HEK293 (cell line): ENCODE measurements around the gene GNAS-AS1.

ENCODE experiments used
- CTCF ChIA-PET: fragments of 350-600 bp; formaldehyde crosslinking; extraction: SDS; loops from one replicate; lab custom pipeline; 2021; ENCODE audit warnings: antibody characterized with exemption; lab: Yijun Ruan, JAX
- POLR2A ChIA-PET: fragments of 300-600 bp; formaldehyde crosslinking; extraction: SDS; loops from one replicate; lab custom pipeline; 2020; ENCODE audit warnings: antibody characterized with exemption, inconsistent platforms; lab: Yijun Ruan, JAX
- H3K27ac ChIP-seq: fragments of 200-500 bp; sonication (Bioruptor generic); 2 replicates; pipeline ENCODE4 v1.5.1; 2014; ENCODE audit warnings: low read depth, low read length, control low read depth, inconsistent platforms; ENCODE audit errors: extremely low read depth
- H3K36me3 ChIP-seq, 2 experiments: fragments of 200-500 bp in 1 of 2; sonication (Bioruptor generic) in 1 of 2; 1 replicate in 1 of 2; 2 replicates in 1 of 2; pipeline ENCODE4 v1.5.1; 2014 to 2017; ENCODE audit warnings: inconsistent platforms in 2 of 2, low read length in 2 of 2; ENCODE audit not compliant: control insufficient read depth in 2 of 2, insufficient read depth in 1 of 2
- H3K4me1 ChIP-seq: fragments of 200-500 bp; sonication (Bioruptor generic); 2 replicates; pipeline ENCODE4 v1.5.1; 2014; ENCODE audit warnings: mild to moderate bottlenecking, low read length, inconsistent platforms; ENCODE audit not compliant: control insufficient read depth, insufficient read depth
- H3K4me3 ChIP-seq: 2 replicates; pipeline ENCODE4 v1.5.1; 2011; ENCODE audit warnings: low read depth, mild to moderate bottlenecking, control low read depth, low read length, moderate library complexity
- H3K9me3 ChIP-seq: fragments of 200-500 bp; sonication (Bioruptor generic); 2 replicates; pipeline ENCODE4 v1.5.1; 2014; ENCODE audit warnings: low read depth, low read length, inconsistent platforms; ENCODE audit not compliant: control insufficient read depth, insufficient read depth
- GFI1B ChIP-seq: fragments of 450-650 bp; formaldehyde crosslinking; IDR thresholded peaks from 2 replicates; pipeline ENCODE4 v1.5.1; 2016; ENCODE audit warnings: missing biosample characterization, missing genetic modification characterization
- TSHZ1 ChIP-seq: fragments of 450-650 bp; formaldehyde crosslinking; IDR thresholded peaks from 2 replicates; pipeline ENCODE4 v1.5.1; 2016; ENCODE audit warnings: missing biosample characterization, missing genetic modification characterization, borderline replicate concordance
- ZBTB11 ChIP-seq: fragments of 450-650 bp; formaldehyde crosslinking; conservative IDR thresholded peaks from 2 replicates; pipeline ENCODE4 v1.5.1; 2016; ENCODE audit warnings: low read depth, missing biosample characterization, missing genetic modification characterization
- ZFP3 ChIP-seq: fragments of 450-650 bp; formaldehyde crosslinking; IDR thresholded peaks from 2 replicates; pipeline ENCODE4 v1.5.1; 2016; ENCODE audit warnings: low read depth, missing biosample characterization, missing genetic modification characterization
- ZFP69B ChIP-seq: fragments of 450-650 bp; formaldehyde crosslinking; IDR thresholded peaks from 2 replicates; pipeline ENCODE4 v1.5.1; 2016; ENCODE audit warnings: missing biosample characterization, missing genetic modification characterization
- ZNF175 ChIP-seq: fragments of 450-650 bp; formaldehyde crosslinking; IDR thresholded peaks from 2 replicates; pipeline ENCODE4 v1.5.1; 2016; ENCODE audit warnings: missing biosample characterization, missing genetic modification characterization
- ZNF23 ChIP-seq: fragments of 450-650 bp; formaldehyde crosslinking; IDR thresholded peaks from 2 replicates; pipeline ENCODE4 v1.5.1; 2016; ENCODE audit warnings: missing biosample characterization, missing genetic modification characterization, borderline replicate concordance
- ZNF391 ChIP-seq: fragments of 450-650 bp; formaldehyde crosslinking; IDR thresholded peaks from 2 replicates; pipeline ENCODE4 v1.5.1; 2016; ENCODE audit warnings: low read depth, missing biosample characterization, missing genetic modification characterization, borderline replicate concordance
- ZNF394 ChIP-seq: fragments of 450-650 bp; formaldehyde crosslinking; IDR thresholded peaks from 2 replicates; pipeline ENCODE4 v1.5.1; 2016; ENCODE audit warnings: missing biosample characterization, missing genetic modification characterization, mild to moderate bottlenecking, moderate library complexity, borderline replicate concordance
- ZNF449 ChIP-seq: fragments of 450-650 bp; formaldehyde crosslinking; IDR thresholded peaks from 2 replicates; pipeline ENCODE4 v1.5.1; 2017; ENCODE audit warnings: missing biosample characterization, mild to moderate bottlenecking, missing genetic modification characterization, moderate library complexity
- ZNF488 ChIP-seq: fragments of 450-650 bp; formaldehyde crosslinking; IDR thresholded peaks from 2 replicates; pipeline ENCODE4 v1.5.1; 2016; ENCODE audit warnings: missing biosample characterization, missing genetic modification characterization
- ZNF518A ChIP-seq: fragments of 450-650 bp; formaldehyde crosslinking; conservative IDR thresholded peaks from 2 replicates; pipeline ENCODE4 v1.5.1; 2016; ENCODE audit warnings: low read depth, missing biosample characterization, missing genetic modification characterization
- ZNF529 ChIP-seq: fragments of 450-650 bp; formaldehyde crosslinking; IDR thresholded peaks from 2 replicates; pipeline ENCODE4 v1.5.1; 2017; ENCODE audit warnings: missing genetic modification characterization, missing biosample characterization; ENCODE audit not compliant: insufficient replicate concordance
- ZNF600 ChIP-seq: fragments of 450-650 bp; formaldehyde crosslinking; IDR thresholded peaks from 2 replicates; pipeline ENCODE4 v1.5.1; 2016; ENCODE audit warnings: missing biosample characterization, missing genetic modification characterization
- ZNF777 ChIP-seq: fragments of 450-650 bp; formaldehyde crosslinking; IDR thresholded peaks from 2 replicates; pipeline ENCODE4 v1.5.1; 2017; ENCODE audit warnings: missing biosample characterization, missing genetic modification characterization, borderline replicate concordance

The GNAS-AS1 gene

GRCh38 chr20:58794510-58795180 lies 56.1 kb downstream of the GNAS-AS1 start:
- CTCF ChIA-PET: no interaction called here
- no peak overlapping the region for H3K4me3 ChIP-seq
- no peaks in the 10 kb centered on the region for H3K9me3 ChIP-seq
- POLR2A ChIA-PET: no interaction called here
- no peak for TF ChIP-seq TSHZ1 (tag by site-specific recombination)
- no peak for TF ChIP-seq ZNF518A (tag by site-specific recombination)
- TF ChIP-seq ZNF449 (tag by site-specific recombination): no peak
- no peak for TF ChIP-seq ZNF488
- TF ChIP-seq ZNF175: no peak
- no peak for TF ChIP-seq ZNF391
- TF ChIP-seq GFI1B (tag by site-specific recombination): no peak
- no peak for TF ChIP-seq ZBTB11 (tag by site-specific recombination)
- TF ChIP-seq ZNF394 (tag by site-specific recombination): no peak
- TF ChIP-seq ZNF777 (tag by site-specific recombination): no peak
- no peak for TF ChIP-seq ZFP69B (tag by site-specific recombination)
- no peak for TF ChIP-seq ZNF600 (tag by site-specific recombination)
- no peak for TF ChIP-seq ZNF23 (tag by site-specific recombination)
- no peak for TF ChIP-seq ZNF529 (tag by site-specific recombination)
- no peak for TF ChIP-seq ZFP3 (tag by site-specific recombination)
- no peaks in the 10 kb centered on the region for H3K4me1 ChIP-seq
- H3K36me3 ChIP-seq: no peaks in the 10 kb centered on the region
- H3K27ac ChIP-seq: no peak overlapping the region
